T-helper 9 cell (primary cell): ENCODE measurements around the gene USP6.
A peak's percentile ranks its signal among the peaks of the same experiment; 100 is the strongest.
"Not testable (repeated sequence)": the region's sequence is repeated elsewhere in the genome, so short reads cannot be mapped to it uniquely, and the experiment has no call there.

Experiments
- DNase-seq: peaks from one replicate; pipeline ENCODE4 v3.0.0-alpha.2; 2020

Gene USP6

DNA sequence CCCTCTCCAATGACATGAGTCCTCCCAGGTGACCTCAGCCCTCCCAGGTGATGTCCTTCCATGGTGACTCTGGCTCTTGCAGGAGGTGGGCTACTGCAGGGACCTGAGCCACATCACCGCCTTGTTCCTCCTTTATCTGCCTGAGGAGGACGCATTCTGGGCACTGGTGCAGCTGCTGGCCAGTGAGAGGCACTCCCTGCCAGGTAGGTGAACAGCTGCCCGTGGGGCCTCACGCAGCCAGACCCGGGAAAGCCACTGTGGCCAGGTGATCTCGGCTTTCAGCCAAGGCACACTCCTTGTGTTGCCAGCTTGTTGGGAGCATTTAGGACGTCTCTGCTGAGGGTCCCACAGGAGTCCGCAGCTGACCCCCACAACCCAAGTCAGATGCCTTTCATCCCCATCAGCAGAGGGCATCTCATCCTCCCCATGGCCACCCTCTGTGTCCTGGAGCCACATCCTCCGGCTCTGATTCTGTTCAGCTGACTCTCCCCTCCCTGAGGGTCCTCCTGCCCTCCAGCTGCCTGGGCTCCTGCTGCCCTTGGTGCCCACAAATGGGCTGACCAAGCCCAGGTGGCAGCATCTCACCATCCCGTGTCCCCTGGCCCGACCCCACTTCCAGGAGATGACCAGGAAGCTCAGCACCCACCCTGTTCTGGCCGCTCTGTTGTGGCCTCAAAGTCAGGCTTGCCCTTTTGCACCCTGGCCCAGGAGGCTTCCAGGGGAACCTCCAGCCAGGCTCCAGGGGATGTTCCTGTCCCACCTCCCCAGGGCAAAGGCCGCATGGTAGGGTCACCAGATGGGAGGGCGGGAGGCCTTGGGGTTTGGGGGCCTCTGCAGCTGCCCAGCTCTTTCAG is 20.1 kb downstream of the USP6 start:
- DNase-seq = no peak

DNA sequence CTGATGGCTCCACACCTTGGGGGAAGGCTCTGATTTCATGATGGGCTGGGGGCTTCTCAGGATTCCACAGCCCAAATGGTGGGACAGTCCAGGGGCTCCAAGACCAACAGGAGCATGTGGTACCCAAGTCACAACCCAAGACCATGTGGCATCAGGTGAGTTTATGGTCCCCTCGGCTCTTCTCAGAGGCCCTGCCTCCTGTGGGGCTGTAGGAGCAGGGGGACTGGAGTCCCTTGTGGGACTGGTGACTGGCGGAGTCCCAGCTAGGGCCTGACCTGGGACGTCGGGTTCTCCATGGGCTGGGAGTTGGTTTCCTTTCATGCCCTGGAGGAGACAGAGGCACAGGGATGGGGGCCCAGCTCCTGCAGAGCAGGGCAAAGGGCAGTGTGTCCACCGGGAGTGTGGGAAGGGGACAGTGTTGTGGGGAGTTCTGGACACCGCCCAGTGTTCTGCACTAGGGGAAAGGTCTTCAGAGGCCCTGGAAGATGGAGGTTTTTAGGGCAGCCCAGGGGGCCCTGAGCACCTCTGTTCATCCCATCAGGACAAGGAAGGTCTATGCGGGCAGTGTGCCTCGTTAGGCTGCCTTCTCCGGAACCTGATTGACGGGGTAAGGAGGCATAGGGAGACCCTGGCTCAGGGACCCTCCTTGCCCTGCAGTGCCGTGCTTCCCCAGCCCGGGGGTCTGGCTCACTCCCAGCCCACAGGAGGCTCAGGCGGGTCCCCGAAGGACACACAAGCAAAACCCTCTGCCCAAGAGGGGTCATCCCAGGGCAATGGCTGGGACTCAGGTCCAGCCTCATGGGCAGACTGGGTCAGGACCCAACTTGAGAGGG is 21.0 kb downstream of the USP6 start:
- not testable (repeated sequence) for DNase-seq

DNA sequence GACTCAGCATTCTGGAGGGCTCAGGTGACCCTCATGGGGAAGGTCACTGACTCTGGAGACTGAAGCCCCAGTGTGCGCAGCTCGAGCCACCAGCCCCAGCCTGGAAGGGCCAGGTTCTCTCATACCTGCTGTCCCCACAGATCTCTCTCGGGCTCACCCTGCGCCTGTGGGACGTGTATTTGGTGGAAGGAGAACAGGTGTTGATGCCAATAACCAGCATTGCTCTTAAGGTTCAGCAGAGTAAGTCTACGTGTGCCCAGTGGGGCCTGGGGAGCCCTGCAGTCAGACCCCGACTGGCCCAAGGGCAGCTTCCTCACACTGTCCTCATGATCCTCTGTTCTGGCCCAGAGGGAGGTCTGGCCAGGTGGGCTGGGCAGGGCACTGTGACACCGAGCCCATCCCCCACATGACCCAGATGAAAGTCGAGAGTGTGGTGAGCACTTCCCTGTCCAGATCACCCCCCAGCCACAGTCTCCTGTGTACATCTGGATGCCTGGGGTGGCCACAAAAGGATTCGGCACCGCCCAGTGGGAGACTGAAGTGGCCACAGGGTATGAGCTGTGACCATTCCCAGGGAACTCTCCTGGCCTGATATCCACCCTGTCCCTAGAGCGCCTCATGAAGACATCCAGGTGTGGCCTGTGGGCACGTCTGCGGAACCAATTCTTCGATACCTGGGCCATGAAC is 21.8 kb downstream of the USP6 start:
- not testable (repeated sequence) for DNase-seq

DNA sequence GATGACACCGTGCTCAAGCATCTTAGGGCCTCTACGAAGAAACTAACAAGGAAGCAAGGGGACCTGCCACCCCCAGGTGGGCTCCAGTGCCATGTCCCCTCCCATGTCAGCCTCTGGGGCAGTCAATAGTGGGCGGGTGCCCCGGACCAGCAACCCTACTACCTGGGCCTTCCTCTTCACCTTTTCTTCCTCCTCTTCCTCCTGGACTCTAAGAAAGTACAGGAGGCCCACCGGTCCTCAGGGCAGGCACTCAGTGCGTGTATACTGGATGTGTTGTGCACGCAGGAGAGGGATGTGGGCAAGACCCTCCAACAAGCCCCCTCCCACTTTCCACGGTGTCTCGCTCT is 22.3 kb downstream of the USP6 start:
- DNase-seq = not testable (repeated sequence)

DNA sequence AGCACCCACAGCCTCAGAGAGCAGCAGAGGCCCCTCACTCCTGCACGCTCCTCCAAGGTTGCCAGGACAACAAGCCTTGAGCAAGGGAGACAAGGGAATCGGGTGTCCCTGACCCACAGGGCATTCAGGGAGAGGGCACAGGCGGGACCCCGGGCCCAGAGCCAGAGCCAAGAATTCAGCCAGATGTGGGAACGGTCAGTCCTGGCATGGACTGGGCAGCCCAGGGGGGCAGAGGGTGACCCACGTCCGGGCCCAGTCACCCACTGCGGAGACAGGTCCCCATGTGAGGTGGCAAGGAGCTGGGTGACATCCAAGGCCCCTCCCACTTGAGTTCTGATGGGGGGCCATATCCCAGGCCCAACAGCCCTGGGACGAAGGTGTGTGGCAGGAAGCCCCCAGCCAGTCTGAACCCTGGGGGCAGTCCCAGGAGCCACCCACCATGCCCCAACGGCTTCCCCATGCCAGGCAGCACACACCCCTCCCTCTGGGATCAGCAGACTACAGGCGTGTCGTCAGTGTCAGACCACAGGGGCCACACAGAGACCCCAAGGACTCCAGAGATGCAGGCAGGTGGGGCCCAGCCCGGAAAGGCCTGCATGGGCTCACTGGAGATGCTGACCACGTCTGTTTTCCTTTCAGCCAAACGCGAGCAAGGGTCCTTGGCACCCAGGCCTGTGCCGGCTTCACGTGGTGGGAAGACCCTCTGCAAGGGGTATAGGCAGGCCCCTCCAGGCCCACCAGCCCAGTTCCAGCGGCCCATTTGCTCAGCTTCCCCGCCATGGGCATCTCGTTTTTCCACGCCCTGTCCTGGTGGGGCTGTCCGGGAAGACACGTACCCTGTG is 23.0 kb downstream of the USP6 start:
- no peak for DNase-seq

DNA sequence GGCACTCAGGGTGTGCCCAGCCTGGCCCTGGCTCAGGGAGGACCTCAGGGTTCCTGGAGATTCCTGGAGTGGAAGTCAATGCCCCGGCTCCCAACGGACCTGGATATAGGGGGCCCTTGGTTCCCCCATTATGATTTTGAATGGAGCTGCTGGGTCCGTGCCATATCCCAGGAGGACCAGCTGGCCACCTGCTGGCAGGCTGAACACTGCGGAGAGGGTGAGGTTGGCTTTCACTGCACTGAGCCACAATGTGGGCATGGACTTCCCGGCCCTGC is 23.6 kb downstream of the USP6 start:
- no peak for DNase-seq

DNA sequence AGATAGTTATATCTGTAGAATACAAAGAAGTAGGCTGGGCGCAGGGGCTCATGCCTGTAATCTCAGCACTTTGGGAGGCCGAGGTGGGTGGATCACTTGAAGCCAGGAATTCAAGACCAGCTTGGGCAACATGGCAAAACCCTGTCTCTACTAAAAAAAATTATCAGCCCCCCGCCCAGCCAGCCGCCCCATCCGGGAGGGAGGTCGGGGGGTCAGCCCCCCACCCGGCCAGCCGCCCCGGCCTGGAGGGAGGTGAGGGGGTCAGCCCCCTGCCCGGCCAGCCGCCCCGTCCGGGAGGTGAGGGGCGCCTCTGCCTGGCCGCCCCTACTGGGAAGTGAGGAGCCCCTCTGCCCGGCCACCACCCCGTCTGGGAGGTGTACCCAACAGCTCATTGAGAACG is 27.0 kb downstream of the USP6 start:
- not testable (repeated sequence) for DNase-seq

DNA sequence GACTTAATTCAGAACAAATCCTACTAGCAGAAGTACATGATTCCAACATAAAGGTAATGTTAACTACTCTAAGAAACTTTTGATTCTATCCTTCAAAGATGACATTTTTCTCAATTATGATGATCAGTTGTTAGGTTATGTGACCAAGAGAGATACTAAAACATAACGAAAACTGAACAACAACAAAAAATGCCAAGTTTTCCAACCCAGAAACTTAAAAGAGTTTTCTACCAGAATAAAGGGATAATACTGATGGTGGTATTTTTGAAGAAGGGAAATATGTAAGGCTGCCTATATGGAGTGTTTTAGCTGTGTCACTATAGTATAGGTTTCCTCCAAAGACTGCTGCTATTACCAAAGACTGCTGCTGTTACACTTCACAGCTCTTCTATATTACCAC is 30.3 kb downstream of the USP6 start:
- DNase-seq = not testable (repeated sequence)

DNA sequence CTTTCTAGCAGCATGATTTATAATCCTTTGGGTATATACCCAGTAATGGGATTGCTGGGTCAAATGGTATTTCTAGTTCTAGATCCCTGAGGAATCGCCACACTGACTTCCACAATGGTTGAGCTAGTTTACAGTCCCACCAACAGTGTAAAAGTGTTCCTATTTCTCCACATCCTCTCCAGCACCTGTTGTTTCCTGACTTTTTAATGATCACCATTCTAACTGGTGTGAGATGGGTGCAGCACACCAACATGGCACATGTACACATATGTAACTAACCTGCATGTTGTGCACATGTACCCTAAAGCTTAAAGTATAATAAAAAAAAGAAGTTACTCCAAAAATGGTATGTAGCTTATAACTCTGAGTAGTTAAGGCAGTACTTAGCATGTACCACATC is 44.9 kb downstream of the USP6 start:
- not testable (repeated sequence) for DNase-seq

DNA sequence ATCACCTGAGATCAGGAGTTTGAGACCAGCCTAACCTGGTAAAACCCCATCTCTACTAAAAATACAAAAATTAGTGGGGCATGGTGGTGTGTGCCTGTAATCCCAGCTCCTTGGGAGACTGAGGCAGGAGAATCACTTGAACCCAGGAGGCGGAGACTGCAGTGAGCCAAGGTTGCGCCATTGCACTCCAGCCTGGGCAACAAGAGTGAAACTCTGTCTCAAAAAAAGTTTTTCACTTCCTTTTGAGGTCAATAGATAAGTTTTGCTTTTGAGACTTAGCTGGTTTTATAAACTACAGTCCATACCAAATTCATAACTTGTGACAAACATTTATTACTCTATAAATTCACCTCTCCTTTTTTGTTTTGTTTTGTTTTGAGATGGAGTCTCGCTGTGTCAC is 46.0 kb downstream of the USP6 start:
- DNase-seq = not testable (repeated sequence)

DNA sequence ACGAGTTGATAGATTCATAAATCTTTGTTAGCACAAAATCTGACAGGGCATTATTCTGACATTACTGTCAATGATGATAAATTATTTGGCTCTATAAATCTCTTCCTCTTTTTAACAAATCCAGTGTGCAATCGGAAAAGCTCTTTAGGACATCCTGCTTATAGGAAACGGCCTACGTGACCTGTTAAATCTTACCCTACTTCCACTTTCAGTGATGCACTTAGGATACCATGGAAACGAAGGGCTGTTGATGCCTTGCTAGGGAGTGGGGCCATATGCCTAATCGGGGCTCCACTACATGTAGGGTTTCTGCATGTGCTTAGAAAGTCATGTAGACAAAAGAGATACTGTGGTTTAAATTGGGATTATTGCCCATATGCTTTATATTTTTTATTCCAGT is 48.6 kb downstream of the USP6 start:
- no peak for DNase-seq

DNA sequence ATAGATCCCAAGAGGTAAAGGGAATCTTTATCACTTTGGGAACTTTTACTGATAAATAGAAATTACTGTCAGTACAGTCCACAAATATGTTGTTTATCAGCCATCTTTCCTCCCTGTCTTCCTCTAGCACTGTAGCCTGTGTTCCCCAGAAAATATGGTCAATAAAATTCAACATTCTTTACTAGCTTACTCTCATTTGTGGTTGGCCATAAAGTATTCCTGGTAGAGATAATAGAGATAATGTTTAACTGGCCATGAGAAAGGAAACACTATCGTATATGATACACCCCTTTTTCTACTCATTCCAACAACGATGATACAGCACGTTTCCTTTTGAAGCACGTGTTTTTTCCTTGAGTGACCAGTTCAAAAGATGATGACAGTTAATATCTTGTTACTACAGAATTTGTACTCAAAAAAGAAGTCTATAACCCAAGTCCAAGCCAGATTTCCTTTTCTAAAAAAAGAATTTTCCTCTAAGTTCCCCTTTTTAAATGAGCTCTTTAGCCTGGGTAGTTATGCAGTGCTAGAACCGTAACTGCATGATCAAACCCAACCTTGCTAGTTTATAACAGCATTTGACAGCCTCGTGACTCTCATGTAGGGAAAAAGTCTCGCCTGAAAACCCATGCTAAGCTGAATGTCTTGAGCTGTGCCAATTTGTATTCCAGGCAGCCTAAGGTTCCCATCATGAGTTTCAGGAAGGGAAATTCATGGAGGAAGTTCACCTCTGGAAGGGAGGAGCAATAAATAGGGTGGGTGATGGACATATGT is 50.1 kb downstream of the USP6 start:
- DNase-seq = not testable (repeated sequence)

DNA sequence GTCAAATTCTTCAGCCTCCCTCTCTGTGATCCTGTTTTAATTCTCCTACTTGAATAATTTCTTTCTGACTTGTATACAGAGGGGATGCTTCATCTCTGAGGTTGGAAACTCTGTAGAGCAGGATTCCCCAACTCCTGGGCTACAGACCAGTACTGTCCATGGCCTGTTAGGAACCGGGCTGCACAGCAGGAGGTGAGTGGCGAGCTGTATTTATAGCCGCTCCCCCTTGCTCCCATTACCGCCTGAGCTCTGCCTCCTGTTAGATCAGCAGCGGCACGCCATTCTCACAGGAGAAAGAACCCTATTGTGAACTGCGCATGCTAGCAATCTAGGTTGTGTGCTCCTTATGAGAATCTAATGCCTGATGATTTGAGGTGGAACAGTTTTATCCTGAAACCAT is 59.2 kb downstream of the USP6 start:
- DNase-seq = not testable (repeated sequence)

DNA sequence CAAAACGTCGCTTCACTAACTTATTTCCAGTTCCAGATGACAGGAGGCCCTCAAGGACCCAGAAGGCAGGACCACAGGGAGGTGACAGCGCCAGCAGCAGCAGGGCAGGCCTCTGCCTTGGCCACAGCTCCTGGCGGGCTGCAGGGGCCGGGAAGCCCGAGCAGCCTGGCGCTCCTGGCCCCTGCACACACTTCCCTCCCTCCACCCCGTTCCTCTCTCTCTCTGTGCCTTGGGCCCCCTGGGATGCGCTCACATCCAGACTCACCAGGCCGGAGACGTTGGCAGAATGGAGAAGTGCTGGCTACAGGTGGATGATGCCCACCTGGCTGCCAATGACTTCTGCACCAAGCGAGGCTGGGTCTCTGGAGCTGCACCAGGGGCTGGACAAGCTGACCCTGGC is 63.2 kb downstream of the USP6 start:
- no peak for DNase-seq

DNA sequence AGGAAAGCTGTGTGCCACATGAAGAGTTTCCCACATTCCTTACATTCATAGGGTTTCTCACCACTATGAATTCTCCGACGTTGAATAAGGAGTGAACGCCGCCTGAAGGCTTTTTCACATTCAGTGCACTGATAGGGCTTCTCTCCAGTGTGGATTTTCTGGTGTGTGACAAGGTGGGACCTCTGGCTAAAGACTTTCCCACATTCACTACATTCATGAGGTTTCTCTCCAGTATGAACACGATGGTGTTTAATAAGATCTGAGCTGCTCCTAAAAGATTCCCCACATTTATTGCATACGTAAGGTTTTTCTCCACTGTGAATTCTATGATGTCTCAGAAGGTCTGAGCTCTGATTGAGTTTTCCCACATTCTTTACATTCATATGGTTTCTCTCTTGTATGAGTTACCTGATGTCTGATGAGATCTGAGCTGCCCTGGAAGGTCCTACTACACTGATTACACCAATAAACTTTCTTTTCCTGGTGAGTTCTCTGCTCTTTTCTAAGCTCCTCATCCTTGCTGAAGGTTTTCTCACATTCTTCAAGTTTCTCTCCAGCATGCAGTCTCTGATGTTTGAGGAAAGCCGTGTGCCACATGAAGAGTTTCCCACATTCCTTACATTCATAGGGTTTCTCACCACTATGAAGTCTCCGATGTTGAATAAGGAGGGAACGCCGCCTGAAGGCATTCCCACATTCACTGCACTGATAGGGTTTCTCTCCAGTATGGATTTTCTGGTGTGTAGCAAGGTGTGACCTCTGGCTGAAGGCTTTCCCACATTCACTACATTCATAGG is 65.9 kb downstream of the USP6 start:
- DNase-seq = no peak

DNA sequence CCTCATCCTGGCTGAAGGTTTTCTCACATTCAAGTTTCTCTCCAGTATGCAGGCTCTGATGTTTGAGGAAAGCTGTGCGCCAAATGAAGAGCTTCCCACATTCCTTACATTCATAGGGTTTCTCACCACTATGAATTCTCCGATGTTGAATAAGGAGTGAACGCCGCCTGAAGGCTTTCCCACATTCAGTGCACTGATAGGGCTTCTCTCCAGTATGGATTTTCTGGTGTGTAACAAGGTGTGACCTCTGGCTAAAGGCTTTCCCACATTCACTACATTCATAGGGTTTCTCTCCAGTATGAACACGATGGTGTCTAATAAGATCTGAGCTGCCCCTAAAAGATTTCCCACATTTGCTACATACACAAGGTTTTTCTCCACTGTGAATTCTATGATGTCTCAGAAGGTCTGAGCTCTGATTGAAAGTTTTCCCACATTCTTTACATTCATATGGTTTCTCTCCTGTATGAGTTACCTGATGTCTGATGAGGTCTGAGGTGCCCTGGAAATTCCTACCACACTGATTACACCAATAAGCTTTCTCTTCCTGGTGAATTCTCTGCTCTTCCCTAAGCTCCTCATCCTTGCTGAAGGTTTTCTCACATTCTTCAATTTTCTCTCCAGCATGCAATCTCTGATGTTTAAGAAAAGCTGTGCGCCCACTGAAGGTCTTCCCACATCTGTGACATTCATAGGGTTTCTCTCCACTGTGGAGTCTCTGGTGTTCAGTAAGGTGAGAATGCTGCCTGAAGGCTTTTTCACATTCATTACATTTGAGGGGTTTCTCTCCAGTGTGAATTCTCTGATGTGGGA is 67.0 kb downstream of the USP6 start:
- DNase-seq = no peak

DNA sequence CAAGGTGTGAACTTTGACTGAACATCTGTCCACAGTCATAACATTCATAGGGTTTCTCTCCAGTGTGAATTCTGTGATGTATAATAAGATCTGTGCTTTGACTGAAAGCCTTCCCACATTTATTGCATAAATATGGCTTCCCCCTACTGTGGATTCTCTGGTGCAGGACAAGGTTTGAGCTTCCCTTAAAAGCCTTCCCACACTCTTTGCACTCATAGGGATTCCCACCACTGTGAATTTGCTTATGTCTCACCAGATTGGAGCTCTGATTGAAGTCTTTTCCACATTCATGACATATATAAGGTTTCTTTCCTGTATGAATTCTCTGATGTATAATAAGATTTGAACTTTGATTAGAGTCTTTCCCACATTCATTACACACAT is 67.6 kb downstream of the USP6 start:
- DNase-seq = no peak

DNA sequence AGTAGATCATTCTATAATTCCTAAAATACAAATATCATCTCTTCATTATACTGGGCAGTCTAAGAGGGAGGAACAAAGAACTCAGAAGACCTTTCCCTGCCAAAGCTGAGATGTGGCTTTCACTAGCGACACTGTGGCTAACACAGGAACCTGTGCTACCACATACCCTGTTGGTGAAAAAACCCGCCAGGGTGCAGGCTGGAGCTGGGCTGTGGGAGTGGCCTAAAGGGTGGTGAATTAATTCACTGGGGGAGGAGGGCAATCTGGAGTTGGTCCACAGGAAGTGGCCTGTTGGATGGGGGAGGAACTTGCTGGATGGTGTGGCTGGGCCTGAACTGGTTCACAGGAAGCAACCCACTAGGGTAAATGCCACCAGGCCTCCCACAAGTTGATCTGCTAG is 68.5 kb downstream of the USP6 start:
- DNase-seq = no peak

DNA sequence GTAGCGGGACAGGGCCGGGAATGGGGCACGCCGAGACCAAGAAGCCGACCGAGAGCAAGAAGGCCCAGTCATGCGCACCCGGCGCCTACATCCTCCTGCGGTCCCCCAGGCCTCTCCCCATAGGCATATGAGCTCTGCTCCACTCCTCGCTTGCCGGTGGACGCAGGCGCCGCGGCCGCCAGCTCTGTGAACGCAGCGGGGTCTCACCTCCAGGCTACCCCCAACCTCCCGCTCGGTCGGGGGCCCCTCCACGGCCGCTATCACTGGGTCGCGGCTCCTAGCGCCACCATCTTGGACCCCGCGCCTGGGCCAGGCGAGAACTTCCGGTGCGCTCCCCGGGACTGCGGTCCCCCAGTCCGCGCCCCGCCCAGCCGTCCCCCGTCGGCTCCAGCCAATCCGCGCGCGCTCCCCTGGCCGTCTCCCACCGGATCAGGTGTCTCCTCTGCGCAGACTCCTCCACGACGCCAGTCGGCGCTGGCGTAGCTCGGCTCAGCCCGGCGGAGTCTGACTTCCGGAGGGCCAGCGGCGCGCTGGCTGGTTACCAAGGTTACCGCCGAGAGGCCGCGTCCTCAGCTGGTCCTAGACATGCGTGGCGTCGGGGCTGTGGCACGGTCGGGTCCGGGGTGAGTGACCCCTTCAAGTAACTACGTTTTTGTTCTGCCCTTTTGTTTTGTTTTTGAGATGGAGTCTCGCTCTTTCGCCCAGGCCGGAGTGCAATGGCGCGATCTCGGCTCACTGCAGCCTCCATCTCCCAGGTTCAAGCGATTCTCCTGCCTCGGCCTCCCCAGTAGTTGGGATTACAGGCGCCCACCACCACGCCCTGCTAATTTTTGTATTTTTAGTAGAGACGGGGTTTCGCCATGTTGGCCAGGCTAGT is 75.9 kb downstream of the USP6 start, which contains the start of gene ZNF594:
ZNF594 (minus strand) TSS at position 328 of the 877 bp plus-strand sequence. CDS start 7,612 bp downstream, outside the sequence.
- peak; percentile 95 for DNase-seq
